ENCODE measurements around the gene ID3.

The ID3 gene

GRCh38 chr1:23527900-23528249, 31.4 kb downstream of the ID3 start:
- no peak overlapping the region for H3K27ac ChIP-seq
- H3K27me3 ChIP-seq (ENCODE audit: control insufficient read depth, insufficient read depth, low read length) = no peaks in the 10 kb centered on the region
- no peaks in the 10 kb centered on the region for H3K9me3 ChIP-seq (ENCODE audit: control insufficient read depth, low read length)
- H3K79me2 ChIP-seq = no peaks in the 10 kb centered on the region
- no peak for TF ChIP-seq CTCF (IDR thresholded peaks at IDR 0.05)
- H3K9ac ChIP-seq = no peak overlapping the region
- H3K4me2 ChIP-seq (ENCODE audit: low read length) = no peak overlapping the region
- no peak overlapping the region for H2AFZ ChIP-seq
- no peaks in the 10 kb centered on the region for H3K4me1 ChIP-seq
- H3K36me3 ChIP-seq (ENCODE audit: control insufficient read depth, insufficient read depth, low read length) = no peaks in the 10 kb centered on the region
- H3K4me3 ChIP-seq (ENCODE audit: low read depth, low read length) = no peak overlapping the region

GRCh38 chr1:23527366-23527765, 31.9 kb downstream of the ID3 start:
- TF ChIP-seq CTCF (IDR thresholded peaks at IDR 0.05) = no peak

GRCh38 chr1:23526329-23527041, 32.8 kb downstream of the ID3 start:
- H3K79me2 ChIP-seq = no peaks in the 10 kb centered on the region
- no peaks in the 10 kb centered on the region for H3K27me3 ChIP-seq (ENCODE audit: control insufficient read depth, insufficient read depth, low read length)
- TF ChIP-seq CTCF (IDR thresholded peaks at IDR 0.05) = no peak
- no peaks in the 10 kb centered on the region for H3K4me1 ChIP-seq
- H2AFZ ChIP-seq = no peak overlapping the region
- no peak overlapping the region for H3K4me3 ChIP-seq (ENCODE audit: low read depth, low read length)
- no peaks in the 10 kb centered on the region for H3K9me3 ChIP-seq (ENCODE audit: control insufficient read depth, low read length)
- no peak overlapping the region for H3K27ac ChIP-seq
- no peak overlapping the region for H3K9ac ChIP-seq
- no peak overlapping the region for H3K4me2 ChIP-seq (ENCODE audit: low read length)
- no peaks in the 10 kb centered on the region for H3K36me3 ChIP-seq (ENCODE audit: control insufficient read depth, insufficient read depth, low read length)

More at GRCh38 chr1:23527366-23527765, 31.9 kb downstream of the ID3 start:
- H3K4me1 ChIP-seq = no peaks in the 10 kb centered on the region
- no peak overlapping the region for H3K27ac ChIP-seq
- H3K4me3 ChIP-seq (ENCODE audit: low read depth, low read length) = no peak overlapping the region
- no peak overlapping the region for H3K4me2 ChIP-seq (ENCODE audit: low read length)
- no peak overlapping the region for H2AFZ ChIP-seq
- H3K36me3 ChIP-seq (ENCODE audit: control insufficient read depth, insufficient read depth, low read length) = no peaks in the 10 kb centered on the region
- no peaks in the 10 kb centered on the region for H3K79me2 ChIP-seq
- H3K9me3 ChIP-seq (ENCODE audit: control insufficient read depth, low read length) = no peaks in the 10 kb centered on the region
- H3K27me3 ChIP-seq (ENCODE audit: control insufficient read depth, insufficient read depth, low read length) = no peaks in the 10 kb centered on the region
- no peak overlapping the region for H3K9ac ChIP-seq

GRCh38 chr1:23525558-23526250, 33.6 kb downstream of the ID3 start:
- H3K27ac ChIP-seq = no peak overlapping the region
- no peak overlapping the region for H2AFZ ChIP-seq
- no peaks in the 10 kb centered on the region for H3K4me1 ChIP-seq
- H3K9ac ChIP-seq = no peak overlapping the region
- no peaks in the 10 kb centered on the region for H3K79me2 ChIP-seq
- no peaks in the 10 kb centered on the region for H3K27me3 ChIP-seq (ENCODE audit: control insufficient read depth, insufficient read depth, low read length)
- no peak for TF ChIP-seq CTCF (IDR thresholded peaks at IDR 0.05)
- no peak overlapping the region for H3K4me2 ChIP-seq (ENCODE audit: low read length)
- H3K9me3 ChIP-seq (ENCODE audit: control insufficient read depth, low read length) = no peaks in the 10 kb centered on the region
- H3K36me3 ChIP-seq (ENCODE audit: control insufficient read depth, insufficient read depth, low read length) = no peaks in the 10 kb centered on the region
- H3K4me3 ChIP-seq (ENCODE audit: low read depth, low read length) = no peak overlapping the region
